HG03565 (cell line): Measurements from ENCODE around the gene ABHD6.
A peak's percentile ranks its signal among the peaks of the same experiment; 100 is the strongest.
"Not testable (repeated sequence)": the region's sequence is repeated elsewhere in the genome, so short reads cannot be mapped to it uniquely, and the experiment has no call there.

Experiments
- ATAC-seq: cut with Tn5 transposase; IDR thresholded peaks from one replicate; pipeline ENCODE4 v1.9.1; 2021; ENCODE audit warnings: mild to moderate bottlenecking, moderate library complexity; ENCODE audit not compliant: unreplicated experiment

Gene ABHD6

GRCh38 chr3:58237238-58237940 is at the start of gene ABHD6:
Gene ABHD6 (plus strand): TSS chr3:58237792. CDS start chr3:58256587, 18,795 bp downstream.
- peak; percentile 50 for ATAC-seq

- no peak for ATAC-seq
These were observed 49.4 kb upstream of the ABHD6 start for GRCh38 chr3:58188173-58188564.

- no peak for ATAC-seq
These were observed 48.6 kb upstream of the ABHD6 start for GRCh38 chr3:58188921-58189451.

- no peak for ATAC-seq
These were observed 47.9 kb upstream of the ABHD6 start for GRCh38 chr3:58189691-58190090.

GRCh38 chr3:58190291-58190690 is 47.3 kb upstream of the ABHD6 start:
- ATAC-seq, result no peak

GRCh38 chr3:58190882-58191281 is 46.7 kb upstream of the ABHD6 start:
- ATAC-seq, result no peak

- no peak for ATAC-seq
These were observed 46.1 kb upstream of the ABHD6 start for GRCh38 chr3:58191361-58191991.

- no peak for ATAC-seq
These were observed 45.5 kb upstream of the ABHD6 start for GRCh38 chr3:58192069-58192468.

- no peak for ATAC-seq
These were observed 43.7 kb upstream of the ABHD6 start for GRCh38 chr3:58193682-58194407.

- no peak for ATAC-seq
These were observed 40.0 kb upstream of the ABHD6 start for GRCh38 chr3:58197588-58197987.

GRCh38 chr3:58198362-58198761 is 39.2 kb upstream of the ABHD6 start:
- no peak for ATAC-seq

GRCh38 chr3:58198804-58199203 is 38.8 kb upstream of the ABHD6 start:
- ATAC-seq, result no peak

GRCh38 chr3:58200121-58200709 is 37.4 kb upstream of the ABHD6 start:
- no peak for ATAC-seq

GRCh38 chr3:58200846-58201355 is 36.7 kb upstream of the ABHD6 start:
- ATAC-seq, result no peak

- ATAC-seq, result not testable (repeated sequence)
These were observed 36.1 kb upstream of the ABHD6 start for GRCh38 chr3:58201451-58201850.

GRCh38 chr3:58202917-58203360 is 34.7 kb upstream of the ABHD6 start:
- ATAC-seq, result peak; percentile 65

GRCh38 chr3:58203541-58203940 is 34.1 kb upstream of the ABHD6 start:
- ATAC-seq, result no peak

- ATAC-seq, result no peak
These were observed 32.9 kb upstream of the ABHD6 start for GRCh38 chr3:58204720-58205119.

- no peak for ATAC-seq
These were observed 31.6 kb upstream of the ABHD6 start for GRCh38 chr3:58205981-58206380.

GRCh38 chr3:58206406-58207011 is 31.1 kb upstream of the ABHD6 start:
- ATAC-seq, result no peak

GRCh38 chr3:58207954-58208353 is 29.6 kb upstream of the ABHD6 start:
- no peak for ATAC-seq
